Measurements from ENCODE around the gene GRIK3.

- TF ChIP-seq CTCF (IDR thresholded peaks at IDR 0.05): no peak
- TF ChIP-seq POLR2A (IDR thresholded peaks at IDR 0.05): no peak
These were observed 1.7 kb upstream of the GRIK3 start for GRCh38 chr1:37035796-37036666.
